ENCODE data around the gene CCDC40.
A peak's percentile ranks its signal among the peaks of the same experiment; 100 is the strongest.

Gene CCDC40

DNA sequence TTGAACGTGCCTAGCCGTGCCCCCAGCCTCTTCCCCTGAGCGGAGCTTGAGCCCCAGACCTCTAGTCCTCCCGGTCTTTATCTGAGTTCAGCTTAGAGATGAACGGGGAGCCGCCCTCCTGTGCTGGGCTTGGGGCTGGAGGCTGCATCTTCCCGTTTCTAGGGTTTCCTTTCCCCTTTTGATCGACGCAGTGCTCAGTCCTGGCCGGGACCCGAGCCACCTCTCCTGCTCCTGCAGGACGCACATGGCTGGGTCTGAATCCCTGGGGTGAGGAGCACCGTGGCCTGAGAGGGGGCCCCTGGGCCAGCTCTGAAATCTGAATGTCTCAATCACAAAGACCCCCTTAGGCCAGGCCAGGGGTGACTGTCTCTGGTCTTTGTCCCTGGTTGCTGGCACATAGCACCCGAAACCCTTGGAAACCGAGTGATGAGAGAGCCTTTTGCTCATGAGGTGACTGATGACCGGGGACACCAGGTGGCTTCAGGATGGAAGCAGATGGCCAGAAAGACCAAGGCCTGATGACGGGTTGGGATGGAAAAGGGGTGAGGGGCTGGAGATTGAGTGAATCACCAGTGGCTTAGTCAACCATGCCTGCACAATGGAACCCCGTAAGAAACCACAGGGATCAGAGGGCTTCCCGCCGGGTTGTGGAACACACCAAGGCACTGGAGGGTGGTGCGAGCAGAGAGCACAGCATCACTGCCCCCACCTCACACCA lies 65.7 kb downstream of the CCDC40 start:
- peak; percentile 58 for DNase-seq (ENCODE audit: low read depth, low spot score)

DNA sequence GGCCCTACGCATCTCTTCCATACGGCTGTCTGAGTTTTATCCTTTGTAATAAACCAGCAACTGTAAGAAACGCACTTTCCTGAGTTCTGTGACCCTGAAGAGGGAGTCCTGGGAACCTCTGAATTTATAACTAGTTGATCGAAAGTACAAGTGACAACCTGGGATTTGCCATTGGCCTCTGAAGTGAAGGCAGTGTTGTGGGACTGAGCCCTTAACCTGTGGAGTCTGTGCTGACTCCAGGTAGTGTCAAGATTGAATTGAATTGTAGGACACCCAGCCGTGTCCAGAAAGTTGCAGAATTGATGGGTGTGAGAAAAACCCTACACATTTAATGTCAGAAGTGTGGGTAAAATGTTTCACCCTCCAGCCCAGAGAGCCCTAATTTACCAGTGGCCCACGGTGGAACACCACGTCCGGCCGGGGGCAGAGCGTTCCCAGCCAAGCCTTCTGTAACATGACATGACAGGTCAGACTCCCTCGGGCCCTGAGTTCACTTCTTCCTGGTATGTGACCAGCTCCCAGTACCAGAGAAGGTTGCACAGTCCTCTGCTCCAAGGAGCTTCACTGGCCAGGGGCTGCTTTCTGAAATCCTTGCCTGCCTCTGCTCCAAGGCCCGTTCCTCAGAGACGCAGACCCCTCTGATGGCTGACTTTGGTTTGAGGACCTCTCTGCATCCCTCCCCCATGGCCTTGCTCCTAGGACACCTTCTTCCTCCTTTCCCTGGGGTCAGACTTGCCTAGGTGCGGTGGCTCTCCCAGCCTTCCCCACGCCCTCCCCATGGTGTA lies 66.4 kb downstream of the CCDC40 start:
- DNase-seq (ENCODE audit: low read depth, low spot score), result no peak

DNA sequence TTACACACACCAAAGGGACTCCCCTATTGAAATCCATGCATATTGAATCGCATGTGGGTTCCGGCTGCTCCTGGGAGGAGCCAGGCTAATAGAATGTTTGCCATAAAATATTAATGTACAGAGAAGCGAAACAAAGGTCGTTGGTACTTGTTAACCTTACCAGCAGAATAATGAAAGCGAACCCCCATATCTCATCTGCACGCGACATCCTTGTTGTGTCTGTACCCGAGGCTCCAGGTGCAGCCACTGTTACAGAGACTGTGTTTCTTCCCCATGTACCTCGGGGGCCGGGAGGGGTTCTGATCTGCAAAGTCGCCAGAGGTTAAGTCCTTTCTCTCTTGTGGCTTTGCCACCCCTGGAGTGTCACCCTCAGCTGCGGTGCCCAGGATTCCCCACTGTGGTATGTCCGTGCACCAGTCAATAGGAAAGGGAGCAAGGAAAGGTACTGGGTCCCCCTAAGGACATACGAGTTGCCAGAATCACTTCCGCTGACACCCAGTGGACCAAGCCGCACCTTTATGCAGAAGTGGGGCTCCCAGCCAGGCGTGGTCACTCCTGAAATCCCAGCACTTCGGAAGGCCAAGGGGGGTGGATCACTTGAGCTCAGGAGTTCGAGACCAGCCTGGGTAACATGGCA lies 67.1 kb downstream of the CCDC40 start:
- no peak for DNase-seq (ENCODE audit: low read depth, low spot score)

DNA sequence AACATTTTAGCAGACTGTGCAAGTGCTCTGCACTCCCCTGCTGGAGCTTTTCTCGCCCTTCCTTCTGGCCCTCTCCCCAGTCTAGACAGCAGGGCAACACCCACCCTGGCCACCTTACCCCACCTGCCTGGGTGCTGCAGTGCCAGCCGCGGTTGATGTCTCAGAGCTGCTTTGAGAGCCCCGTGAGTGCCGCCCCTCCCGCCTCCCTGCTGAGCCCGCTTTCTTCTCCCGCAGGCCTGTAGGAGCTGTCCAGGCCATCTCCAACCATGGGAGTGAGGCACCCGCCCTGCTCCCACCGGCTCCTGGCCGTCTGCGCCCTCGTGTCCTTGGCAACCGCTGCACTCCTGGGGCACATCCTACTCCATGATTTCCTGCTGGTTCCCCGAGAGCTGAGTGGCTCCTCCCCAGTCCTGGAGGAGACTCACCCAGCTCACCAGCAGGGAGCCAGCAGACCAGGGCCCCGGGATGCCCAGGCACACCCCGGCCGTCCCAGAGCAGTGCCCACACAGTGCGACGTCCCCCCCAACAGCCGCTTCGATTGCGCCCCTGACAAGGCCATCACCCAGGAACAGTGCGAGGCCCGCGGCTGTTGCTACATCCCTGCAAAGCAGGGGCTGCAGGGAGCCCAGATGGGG lies 68.0 kb downstream of the CCDC40 start:
- peak; percentile 63 for DNase-seq (ENCODE audit: low read depth, low spot score)

- no peak for DNase-seq (ENCODE audit: low read depth, low spot score)
Measured at GRCh38 chr17:80104956-80105375, 68.5 kb downstream of the CCDC40 start.

GRCh38 chr17:80105762-80106161 lies 69.3 kb downstream of the CCDC40 start:
- DNase-seq (ENCODE audit: low read depth, low spot score), result no peak

DNA sequence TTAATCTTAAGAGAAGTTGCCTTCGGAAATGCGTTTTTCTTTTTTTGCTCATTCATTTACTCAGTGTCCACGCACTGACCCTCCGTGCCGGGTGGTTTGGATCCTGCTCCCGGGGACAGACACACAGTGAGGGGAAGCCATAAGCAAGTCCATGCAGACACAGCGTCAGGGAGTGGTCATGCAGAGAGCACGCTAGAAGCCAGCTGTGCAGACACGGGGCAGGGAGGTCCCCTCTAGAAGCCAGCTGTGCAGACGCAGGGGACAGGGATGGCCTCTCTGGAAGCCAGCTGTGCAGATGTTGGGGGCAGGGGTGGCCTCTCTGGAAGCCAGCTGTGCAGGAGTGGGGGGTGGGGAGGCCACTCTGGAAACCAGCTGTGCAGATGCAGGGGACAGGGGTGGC lies 69.7 kb downstream of the CCDC40 start:
- DNase-seq (ENCODE audit: low read depth, low spot score), result no peak

GRCh38 chr17:80106751-80107150 lies 70.3 kb downstream of the CCDC40 start:
- no peak for DNase-seq (ENCODE audit: low read depth, low spot score)

- no peak for DNase-seq (ENCODE audit: low read depth, low spot score)
Measured at GRCh38 chr17:80107231-80108021, 71.0 kb downstream of the CCDC40 start.

DNA sequence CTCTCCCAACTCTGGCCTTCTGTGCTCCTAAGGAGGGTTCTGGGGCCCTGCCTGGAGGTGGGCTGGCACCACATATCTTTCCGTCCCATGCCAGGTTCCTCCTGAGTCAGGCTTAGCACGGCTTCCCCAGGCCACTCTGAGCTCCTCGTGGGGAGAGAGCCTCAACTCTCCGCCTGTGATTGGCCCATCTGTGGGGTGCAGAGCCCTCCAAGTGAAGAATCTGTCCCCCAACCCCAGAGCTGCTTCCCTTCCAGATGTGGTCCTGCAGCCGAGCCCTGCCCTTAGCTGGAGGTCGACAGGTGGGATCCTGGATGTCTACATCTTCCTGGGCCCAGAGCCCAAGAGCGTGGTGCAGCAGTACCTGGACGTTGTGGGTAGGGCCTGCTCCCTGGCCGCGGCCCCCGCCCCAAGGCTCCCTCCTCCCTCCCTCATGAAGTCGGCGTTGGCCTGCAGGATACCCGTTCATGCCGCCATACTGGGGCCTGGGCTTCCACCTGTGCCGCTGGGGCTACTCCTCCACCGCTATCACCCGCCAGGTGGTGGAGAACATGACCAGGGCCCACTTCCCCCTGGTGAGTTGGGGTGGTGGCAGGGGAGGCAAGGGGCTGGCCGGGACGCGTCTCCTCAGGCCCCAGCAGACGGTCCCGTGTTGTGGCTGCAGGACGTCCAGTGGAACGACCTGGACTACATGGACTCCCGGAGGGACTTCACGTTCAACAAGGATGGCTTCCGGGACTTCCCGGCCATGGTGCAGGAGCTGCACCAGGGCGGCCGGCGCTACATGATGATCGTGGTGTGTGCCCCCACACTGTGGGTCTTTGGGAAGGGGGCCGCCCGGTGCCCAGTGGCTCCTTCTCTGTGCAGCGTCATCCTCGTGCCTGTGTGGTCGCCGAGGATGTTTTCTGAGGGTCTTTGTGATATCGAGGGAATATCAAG lies 71.9 kb downstream of the CCDC40 start:
- no peak for DNase-seq (ENCODE audit: low read depth, low spot score)

DNA sequence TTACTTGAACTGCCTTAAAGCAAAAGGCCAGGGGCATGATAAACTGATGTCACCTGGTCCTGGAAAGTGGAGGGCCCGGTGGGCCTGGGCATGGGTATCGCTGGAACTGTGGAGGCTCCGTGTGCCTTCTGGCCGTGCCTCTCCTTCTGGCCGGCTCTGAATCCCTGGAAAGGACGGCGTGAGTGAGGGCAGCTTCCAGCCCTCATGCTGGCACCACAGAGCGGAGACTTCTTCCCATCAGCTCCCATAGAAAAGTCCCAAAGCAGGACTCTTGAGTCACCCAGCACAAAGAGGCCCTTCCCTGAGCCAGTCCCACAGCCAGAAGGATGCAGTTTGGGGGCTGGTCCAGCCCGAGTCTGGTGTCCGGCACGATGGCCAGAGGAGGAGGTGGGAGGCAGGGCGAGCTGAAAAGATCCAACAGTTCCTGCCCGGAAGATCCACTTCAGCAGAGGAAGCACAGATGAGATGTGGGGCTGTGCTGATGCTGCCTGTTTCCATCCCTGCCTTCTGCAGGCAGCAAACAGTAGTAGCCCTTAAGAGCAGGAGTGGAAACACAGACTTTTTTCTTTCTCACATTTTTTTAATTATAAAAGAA lies 72.7 kb downstream of the CCDC40 start:
- no peak for DNase-seq (ENCODE audit: low read depth, low spot score)

GRCh38 chr17:80109713-80110446 lies 73.4 kb downstream of the CCDC40 start:
- DNase-seq (ENCODE audit: low read depth, low spot score), result no peak

GRCh38 chr17:80110447-80110812 lies 74.0 kb downstream of the CCDC40 start:
- DNase-seq (ENCODE audit: low read depth, low spot score), result no peak

DNA sequence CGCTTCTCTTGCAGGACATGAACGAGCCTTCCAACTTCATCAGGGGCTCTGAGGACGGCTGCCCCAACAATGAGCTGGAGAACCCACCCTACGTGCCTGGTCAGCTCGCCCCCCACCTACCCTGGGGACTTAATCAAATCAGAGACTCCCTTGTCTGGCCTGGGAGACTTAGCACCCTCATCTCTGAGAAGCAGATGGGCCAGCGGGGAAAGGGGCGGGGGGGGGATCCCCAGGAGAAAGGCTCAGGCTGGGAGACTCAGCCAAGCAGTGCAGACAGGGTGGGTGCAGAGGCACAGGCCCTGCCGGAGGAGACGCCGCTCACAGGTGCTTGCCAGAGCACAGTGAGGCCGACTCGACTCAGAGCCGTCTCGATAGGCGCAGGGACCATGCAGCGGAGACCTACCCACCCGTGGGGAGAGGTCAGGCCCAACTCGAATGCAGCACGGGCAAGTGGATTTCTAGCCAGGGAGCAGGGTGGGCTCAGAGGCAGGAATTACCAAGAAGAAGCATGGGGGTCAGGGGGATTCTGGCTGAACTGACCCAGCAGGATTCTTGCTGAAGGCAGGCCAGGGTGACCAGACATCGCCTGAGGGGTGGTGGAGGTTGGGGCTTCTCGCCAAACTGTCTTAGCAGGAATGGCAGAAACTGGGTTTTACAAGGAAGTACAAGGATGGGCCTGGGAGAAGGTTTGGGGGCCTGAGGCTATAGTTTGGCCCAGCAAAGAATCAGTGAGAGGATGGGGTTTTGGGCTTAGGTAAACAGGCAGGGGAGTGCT lies 74.7 kb downstream of the CCDC40 start:
- DNase-seq (ENCODE audit: low read depth, low spot score), result peak; percentile 86

GRCh38 chr17:80111702-80112470 lies 75.4 kb downstream of the CCDC40 start:
- DNase-seq (ENCODE audit: low read depth, low spot score), result no peak

DNA sequence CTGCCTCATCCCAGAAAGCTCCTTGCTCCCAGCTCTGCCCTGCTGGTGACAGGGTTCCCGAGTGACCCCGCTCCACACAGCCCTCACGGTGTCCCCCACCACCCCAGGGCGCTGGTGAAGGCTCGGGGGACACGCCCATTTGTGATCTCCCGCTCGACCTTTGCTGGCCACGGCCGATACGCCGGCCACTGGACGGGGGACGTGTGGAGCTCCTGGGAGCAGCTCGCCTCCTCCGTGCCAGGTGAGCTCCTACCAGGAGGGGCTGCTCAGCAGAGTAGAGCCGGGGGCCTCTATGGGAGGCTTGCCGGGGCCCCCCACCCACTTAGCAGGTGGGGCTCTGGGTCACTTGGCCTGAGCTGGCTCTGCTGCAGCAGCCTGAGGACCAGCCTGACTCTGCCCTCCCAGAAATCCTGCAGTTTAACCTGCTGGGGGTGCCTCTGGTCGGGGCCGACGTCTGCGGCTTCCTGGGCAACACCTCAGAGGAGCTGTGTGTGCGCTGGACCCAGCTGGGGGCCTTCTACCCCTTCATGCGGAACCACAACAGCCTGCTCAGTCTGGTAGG lies 76.1 kb downstream of the CCDC40 start:
- DNase-seq (ENCODE audit: low read depth, low spot score), result no peak

DNA sequence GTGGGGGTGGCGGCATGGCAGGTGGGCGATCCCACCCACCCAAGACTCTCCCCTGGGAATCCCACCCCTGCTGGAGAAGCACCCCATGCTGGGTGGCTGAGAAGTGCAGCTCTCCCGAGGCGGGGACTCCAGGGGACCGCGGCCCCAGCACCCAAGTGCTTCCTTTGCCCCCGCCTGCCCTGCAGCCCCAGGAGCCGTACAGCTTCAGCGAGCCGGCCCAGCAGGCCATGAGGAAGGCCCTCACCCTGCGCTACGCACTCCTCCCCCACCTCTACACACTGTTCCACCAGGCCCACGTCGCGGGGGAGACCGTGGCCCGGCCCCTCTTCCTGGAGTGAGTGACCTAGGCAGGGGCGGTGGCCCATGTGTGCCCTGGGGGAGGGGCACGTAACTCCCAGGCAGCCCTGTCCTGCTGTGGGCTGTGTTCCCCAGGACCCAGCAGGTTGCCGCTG lies 76.6 kb downstream of the CCDC40 start:
- peak; percentile 46 for DNase-seq (ENCODE audit: low read depth, low spot score)

Measured in ELF-1 (cell line).